ENCODE data around the gene YRDC. TPM values are rescaled to one million over a fixed set of nuclear protein-coding genes. Genes with fewer than 3 reads are reported as not detected.
A peak's percentile ranks its signal among the peaks of the same experiment; 100 is the strongest.

The YRDC gene
- total and polyA plus RNA-seq, 9 of the 15 experiments (the other 6 are each of a cell fraction or from before 2014, with no cell fraction given) = 11.1 to 58.5 (median 49.8) TPM

- peak; percentile 76 to 84; a peak in 2 of 3 replicates for TF ChIP-seq CBX3 (IDR thresholded peaks at IDR 0.05; ENCODE audit: borderline replicate concordance in 1 of 2, low read length in 2 of 2)
- no peak for TF ChIP-seq NFYB (IDR thresholded peaks at IDR 0.05; ENCODE audit: extremely low read depth, insufficient read length)
- TF ChIP-seq FOXJ3 (CRISPR knock-in tag; IDR thresholded peaks at IDR 0.05) = peak; percentile 97
- TF ChIP-seq ZBTB40 (IDR thresholded peaks at IDR 0.05) = peak; percentile 91
- TF ChIP-seq ZBTB40 (CRISPR knock-in tag; IDR thresholded peaks at IDR 0.05) = peak; percentile 88
- peak; percentile 95 for TF ChIP-seq E2F4 (CRISPR knock-in tag; IDR thresholded peaks at IDR 0.05; ENCODE audit: low read depth)
- TF ChIP-seq, protein P1, sequence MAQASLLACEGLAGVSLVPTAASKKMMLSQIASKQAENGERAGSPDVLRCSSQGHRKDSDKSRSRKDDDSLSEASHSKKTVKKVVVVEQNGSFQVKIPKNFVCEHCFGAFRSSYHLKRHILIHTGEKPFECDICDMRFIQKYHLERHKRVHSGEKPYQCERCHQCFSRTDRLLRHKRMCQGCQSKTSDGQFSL (CRISPR knock-in tag; IDR thresholded peaks at IDR 0.05) = peak; percentile 84
- TF ChIP-seq, protein P1 (tag; IDR thresholded peaks at IDR 0.05) = no peak
- TF ChIP-seq ZNF197 (CRISPR knock-in tag; IDR thresholded peaks at IDR 0.05; ENCODE audit: low read depth) = peak; percentile 93
- TF ChIP-seq ZNF644 (tag; IDR thresholded peaks at IDR 0.05; ENCODE audit: low read depth) = peak; percentile 97
- TF ChIP-seq RB1 (IDR thresholded peaks at IDR 0.05; ENCODE audit: low read depth) = 0 out of 2 replicates have a peak, but pooled peaks have one; percentile 26
- peak; percentile 55; the same call in 1 of the 2 replicates for TF ChIP-seq ZBTB17 (CRISPR knock-in tag; IDR thresholded peaks at IDR 0.05)
- TF ChIP-seq MYNN (IDR thresholded peaks at IDR 0.05) = no peak
- peak; percentile 95 for TF ChIP-seq MYNN (CRISPR knock-in tag; IDR thresholded peaks at IDR 0.05)
- no peak for TF ChIP-seq TAF15 (IDR thresholded peaks at IDR 0.05; ENCODE audit: low read depth, low read length)
- peak; percentile 86 for TF ChIP-seq CREM (IDR thresholded peaks at IDR 0.05; ENCODE audit: low read depth)
- TF ChIP-seq KLF6 (CRISPR knock-in tag; IDR thresholded peaks at IDR 0.05; ENCODE audit: borderline replicate concordance) = peak; percentile 26; the same call in 1 of the 2 replicates
- TF ChIP-seq SREBF1 (IDR thresholded peaks at IDR 0.05; ENCODE audit: borderline replicate concordance, low read depth, low read length) = peak; percentile 91; the same call in 1 of the 2 replicates
- TF ChIP-seq SETDB1 (IDR thresholded peaks at IDR 0.05; ENCODE audit: low read length) = no peak
These were observed 43.6 kb downstream of the YRDC start (continued) for GRCh38 chr1:37764414-37764825.
